Mammary epithelial cell (primary cell): ENCODE measurements around the gene TMED9.

ENCODE experiments used
- EZH2 ChIP-seq: IDR thresholded peaks from 2 replicates; pipeline ENCODE4 v1.6.1; 2012; ENCODE audit warnings: low read length, inconsistent platforms, borderline replicate concordance
- TF ChIP-seq, protein P1 (sequence below), 2 donors: IDR thresholded peaks in 1 of 2; conservative IDR thresholded peaks in 1 of 2; 2 replicates each; pipeline ENCODE4 v1.5.1; 2011 to 2012; ENCODE audit warnings: inconsistent platforms in 2 of 2, low read length in 2 of 2, mild to moderate bottlenecking in 2 of 2, control low read depth in 1 of 2, low read depth in 1 of 2; ENCODE audit not compliant: insufficient read depth in 1 of 2; ENCODE audit errors: extremely low read depth in 1 of 2

DNA sequence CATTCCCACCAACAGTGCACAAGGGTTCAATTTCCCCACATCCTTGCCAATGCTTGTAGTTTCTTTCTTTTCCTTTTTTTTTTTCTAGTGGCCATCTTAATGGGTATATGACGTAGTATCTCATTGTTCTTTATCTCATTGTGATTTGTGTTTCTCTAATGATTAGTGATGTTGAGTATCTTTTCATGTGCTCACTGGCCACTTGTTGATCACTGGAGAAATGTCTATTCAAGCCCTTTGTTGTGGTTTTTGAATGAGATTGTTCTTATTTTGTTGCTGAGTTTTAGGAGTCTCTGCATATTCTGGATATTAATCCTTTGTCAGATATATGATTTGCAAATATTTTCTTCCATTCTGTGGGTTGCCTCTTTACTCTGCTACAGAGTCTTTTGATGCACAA lies 1.6 kb upstream of the TMED9 start:
- no peak for TF ChIP-seq EZH2
- TF ChIP-seq, protein P1, sequence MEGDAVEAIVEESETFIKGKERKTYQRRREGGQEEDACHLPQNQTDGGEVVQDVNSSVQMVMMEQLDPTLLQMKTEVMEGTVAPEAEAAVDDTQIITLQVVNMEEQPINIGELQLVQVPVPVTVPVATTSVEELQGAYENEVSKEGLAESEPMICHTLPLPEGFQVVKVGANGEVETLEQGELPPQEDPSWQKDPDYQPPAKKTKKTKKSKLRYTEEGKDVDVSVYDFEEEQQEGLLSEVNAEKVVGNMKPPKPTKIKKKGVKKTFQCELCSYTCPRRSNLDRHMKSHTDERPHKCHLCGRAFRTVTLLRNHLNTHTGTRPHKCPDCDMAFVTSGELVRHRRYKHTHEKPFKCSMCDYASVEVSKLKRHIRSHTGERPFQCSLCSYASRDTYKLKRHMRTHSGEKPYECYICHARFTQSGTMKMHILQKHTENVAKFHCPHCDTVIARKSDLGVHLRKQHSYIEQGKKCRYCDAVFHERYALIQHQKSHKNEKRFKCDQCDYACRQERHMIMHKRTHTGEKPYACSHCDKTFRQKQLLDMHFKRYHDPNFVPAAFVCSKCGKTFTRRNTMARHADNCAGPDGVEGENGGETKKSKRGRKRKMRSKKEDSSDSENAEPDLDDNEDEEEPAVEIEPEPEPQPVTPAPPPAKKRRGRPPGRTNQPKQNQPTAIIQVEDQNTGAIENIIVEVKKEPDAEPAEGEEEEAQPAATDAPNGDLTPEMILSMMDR (conservative IDR thresholded peaks at IDR 0.05 in 1 of 2, IDR thresholded peaks at IDR 0.05 in 1 of 2; ENCODE audit: extremely low read depth in 1 of 2, insufficient read depth in 1 of 2, low read depth in 1 of 2, low read length in 2 of 2): no peak
